Measurements from ENCODE around the gene TMED4. TPM values are rescaled to one million over a fixed set of nuclear protein-coding genes. Genes with fewer than 3 reads are reported as not detected.

TMED4 gene
- total and polyA plus RNA-seq, 2 of the 13 experiments (the other 11 are each of a cell fraction or from before 2014, with no cell fraction given): 81.4 to 109 TPM

- TF ChIP-seq ATF4 (CRISPR knock-in tag; IDR thresholded peaks at IDR 0.05) (no peak), TBP (CRISPR knock-in tag; IDR thresholded peaks at IDR 0.05) (no peak), TAF1 (CRISPR knock-in tag; IDR thresholded peaks at IDR 0.05) (peak; percentile 84), SP4 (CRISPR knock-in tag; IDR thresholded peaks at IDR 0.05) (peak; percentile 74), NFKBIZ (CRISPR knock-in tag; IDR thresholded peaks at IDR 0.05) (peak; percentile 86), IRX3 (CRISPR knock-in tag; IDR thresholded peaks at IDR 0.05; ENCODE audit: borderline replicate concordance, low read depth) (peak; percentile 88), ATAD3A (CRISPR knock-in tag; IDR thresholded peaks at IDR 0.05) (no peak), ZNF468 (CRISPR knock-in tag; IDR thresholded peaks at IDR 0.05) (peak; percentile 54; the same call in 1 of the 2 replicates), LCORL (IDR thresholded peaks at IDR 0.05) (no peak), LCORL (CRISPR knock-in tag; IDR thresholded peaks at IDR 0.05) (no peak), ATF2 (CRISPR knock-in tag; IDR thresholded peaks at IDR 0.05) (peak; percentile 76; the same call in 1 of the 2 replicates), THYN1 (CRISPR knock-in tag; IDR thresholded peaks at IDR 0.05; ENCODE audit: borderline replicate concordance, low read depth) (no peak), ZNF766 (CRISPR knock-in tag; IDR thresholded peaks at IDR 0.05; ENCODE audit: borderline replicate concordance) (peak; percentile 96), DMTF1 (CRISPR knock-in tag; IDR thresholded peaks at IDR 0.05) (peak; percentile 87; the same call in 1 of the 2 replicates), IKZF1 (IDR thresholded peaks at IDR 0.05) (no peak), REXO4 (CRISPR knock-in tag; IDR thresholded peaks at IDR 0.05; ENCODE audit: borderline replicate concordance) (peak; percentile 89), TP53 (CRISPR knock-in tag; conservative IDR thresholded peaks at IDR 0.05) (peak; percentile 53), HDAC2 (CRISPR knock-in tag; IDR thresholded peaks at IDR 0.05) (peak; percentile 85), SIN3B (IDR thresholded peaks at IDR 0.05; ENCODE audit: low read length) (0 out of 2 replicates have a peak, but pooled peaks have one; percentile 6), HNF4G (IDR thresholded peaks at IDR 0.05; ENCODE audit: borderline replicate concordance, low read depth, low read length) (peak; percentile 69; the same call in 1 of the 2 replicates), HNF4G (CRISPR knock-in tag; IDR thresholded peaks at IDR 0.05; ENCODE audit: borderline replicate concordance, low read depth) (peak; percentile 53), U2AF1 (optimal IDR thresholded peaks at IDR 0.05; ENCODE audit: low read depth, low read length) (peak; percentile 64), YEATS2 (CRISPR knock-in tag; IDR thresholded peaks at IDR 0.05; ENCODE audit: borderline replicate concordance) (peak; percentile 93), ZNF672 (CRISPR knock-in tag; IDR thresholded peaks at IDR 0.05) (no peak), ZBTB46 (CRISPR knock-in tag; IDR thresholded peaks at IDR 0.05; ENCODE audit: borderline replicate concordance) (0 out of 2 replicates have a peak, but pooled peaks have one; percentile 48)
Observed at GRCh38 chr7:44573464-44574286, 8.4 kb downstream of the TMED4 start, which contains the start of gene DDX56 (continued).
